Glutamatergic neuron (in vitro differentiated cells): ENCODE data around the gene TMEM163. TPM values are rescaled to one million over a fixed set of nuclear protein-coding genes. Genes with fewer than 3 reads are reported as not detected.
"Not testable (repeated sequence)": the region's sequence is repeated elsewhere in the genome, so short reads cannot be mapped to it uniquely, and the experiment has no call there.

Source experiments
- DNase-seq: peaks from one replicate; pipeline ENCODE4 v3.0.0; 2022
- H3K27ac Mint-ChIP-seq: one replicate; pipeline ENCODE4 v1.8.0; 2020; ENCODE audit warnings: mild to moderate bottlenecking, mixed read lengths, inconsistent platforms; ENCODE audit not compliant: unreplicated experiment
- H3K27me3 Mint-ChIP-seq: one replicate; pipeline ENCODE4 v1.8.0; 2020; ENCODE audit warnings: mild to moderate bottlenecking, moderate library complexity, mixed read lengths, inconsistent platforms; ENCODE audit not compliant: unreplicated experiment
- H3K36me3 Mint-ChIP-seq: one replicate; pipeline ENCODE4 v1.8.0; 2020; ENCODE audit warnings: mild to moderate bottlenecking, mixed read lengths, inconsistent platforms; ENCODE audit not compliant: unreplicated experiment
- H3K4me1 Mint-ChIP-seq: one replicate; pipeline ENCODE4 v1.8.0; 2020; ENCODE audit warnings: mild to moderate bottlenecking, low read depth, mixed read lengths, inconsistent platforms; ENCODE audit not compliant: unreplicated experiment
- H3K4me3 Mint-ChIP-seq: one replicate; pipeline ENCODE4 v1.8.0; 2020; ENCODE audit warnings: mild to moderate bottlenecking, mixed read lengths, inconsistent platforms; ENCODE audit not compliant: unreplicated experiment
- H3K9me3 Mint-ChIP-seq: one replicate; pipeline ENCODE4 v1.8.0; 2020; ENCODE audit warnings: mild to moderate bottlenecking, moderate library complexity, mixed read lengths, inconsistent platforms; ENCODE audit not compliant: unreplicated experiment
- CTCF ChIP-seq: fragments of 200-600 bp; sonication (generic); IDR thresholded peaks from one replicate; pipeline ENCODE4 v1.5.0; 2021; ENCODE audit not compliant: partially characterized antibody, unreplicated experiment
- total RNA-seq: library from RNA; stranded (reverse); fragmentation: NEBNext Ultra II Directional; extraction: Animal tissue kit (Norgen Biotek cat#: 25700); gene quantifications from one replicate; pipeline ENCODE4 v1.2.1, GENCODE V29; 2021; ENCODE audit not compliant: unreplicated experiment

TMEM163 gene
- total RNA-seq, 1 donor from 2014 or later, result 27.7 TPM

GRCh38 chr2:134515137-134515536, 203.7 kb downstream of the TMEM163 start:
- Mint-ChIP-seq H3K27ac (no peak overlapping the region), H3K4me1 (peaks cover 2% of the 10 kb centered on the region), H3K36me3 (peaks cover 5% of the 10 kb centered on the region)

GRCh38 chr2:134513465-134513804, 205.4 kb downstream of the TMEM163 start:
- peaks cover 9% of the 10 kb centered on the region for H3K9me3 Mint-ChIP-seq
- no peak overlapping the region for H3K4me3 Mint-ChIP-seq
- no peaks in the 10 kb centered on the region for H3K4me1 Mint-ChIP-seq
- DNase-seq, result no peak
- peaks cover 3% of the 10 kb centered on the region for H3K27me3 Mint-ChIP-seq
- no peak for TF ChIP-seq CTCF
- no peak overlapping the region for H3K27ac Mint-ChIP-seq
- peaks cover 5% of the 10 kb centered on the region for H3K36me3 Mint-ChIP-seq

More at GRCh38 chr2:134515137-134515536, 203.7 kb downstream of the TMEM163 start:
- no peak for DNase-seq
- Mint-ChIP-seq H3K4me3 (no peak overlapping the region), H3K27me3 (peaks cover 3% of the 10 kb centered on the region), H3K9me3 (peaks cover 9% of the 10 kb centered on the region)
- TF ChIP-seq CTCF, result no peak

GRCh38 chr2:134512734-134513464, 205.9 kb downstream of the TMEM163 start:
- Mint-ChIP-seq H3K4me1 (no peaks in the 10 kb centered on the region), H3K27ac (no peak overlapping the region), H3K36me3 (peaks cover 5% of the 10 kb centered on the region), H3K27me3 (peaks cover 3% of the 10 kb centered on the region), H3K9me3 (peaks cover 9% of the 10 kb centered on the region), H3K4me3 (no peak overlapping the region)
- TF ChIP-seq CTCF, result no peak
- DNase-seq, result no peak

GRCh38 chr2:134508391-134508790, 210.4 kb downstream of the TMEM163 start:
- peaks cover 11% of the 10 kb centered on the region for H3K9me3 Mint-ChIP-seq
- H3K27me3 Mint-ChIP-seq, result peaks cover 3% of the 10 kb centered on the region
- TF ChIP-seq CTCF, result no peak
- H3K36me3 Mint-ChIP-seq, result peaks cover 13% of the 10 kb centered on the region
- H3K27ac Mint-ChIP-seq, result no peak overlapping the region
- no peak overlapping the region for H3K4me3 Mint-ChIP-seq
- no peak for DNase-seq
- peaks cover 7% of the 10 kb centered on the region for H3K4me1 Mint-ChIP-seq

GRCh38 chr2:134507697-134508096, 211.1 kb downstream of the TMEM163 start:
- no peak for TF ChIP-seq CTCF
- H3K4me1 Mint-ChIP-seq, result peaks cover 7% of the 10 kb centered on the region
- H3K27ac Mint-ChIP-seq, result no peak overlapping the region
- DNase-seq, result no peak
- no peaks in the 10 kb centered on the region for H3K27me3 Mint-ChIP-seq
- H3K9me3 Mint-ChIP-seq, result peaks cover 7% of the 10 kb centered on the region
- H3K36me3 Mint-ChIP-seq, result peaks cover 10% of the 10 kb centered on the region
- H3K4me3 Mint-ChIP-seq, result no peak overlapping the region

GRCh38 chr2:134507159-134507558, 211.6 kb downstream of the TMEM163 start:
- H3K36me3 Mint-ChIP-seq, result peaks cover 10% of the 10 kb centered on the region
- not testable (repeated sequence) for H3K4me3 Mint-ChIP-seq, H3K9me3 Mint-ChIP-seq, H3K27ac Mint-ChIP-seq, DNase-seq, H3K27me3 Mint-ChIP-seq, H3K4me1 Mint-ChIP-seq
